Tibial nerve (tissue), 4 donors: ENCODE measurements around the gene FGD3. TPM values are rescaled to one million over a fixed set of nuclear protein-coding genes. Genes with fewer than 3 reads are reported as not detected.

Source experiments
- DNase-seq, 2 donors: peaks; one replicate each; pipeline ENCODE4 v3.0.0-alpha.2; 2019; ENCODE audit warnings: low spot score in 2 of 2
- H3K27ac ChIP-seq, 4 donors: fragments of 200-600 bp; sonication (generic) in 3 of 4; one replicate each; pipeline ENCODE4 v1.5.1; 2017 to 2019; ENCODE audit warnings: mild to moderate bottlenecking in 1 of 4
- H3K27me3 ChIP-seq, 2 donors: fragments of 200-600 bp; sonication (generic) in 1 of 2; one replicate each; pipeline versions ENCODE4 v1.5.1 to v1.6.0; 2017 to 2019
- H3K36me3 ChIP-seq, 3 donors: fragments of 200-600 bp; sonication (generic); one replicate each; pipeline ENCODE4 v1.5.1; 2018 to 2019
- H3K4me1 ChIP-seq, 4 donors: fragments of 200-600 bp; sonication (generic) in 3 of 4; one replicate each; pipeline ENCODE4 v1.5.1; 2017 to 2019
- H3K4me3 ChIP-seq, 4 donors: fragments of 200-600 bp; sonication (generic) in 3 of 4; one replicate each; pipeline ENCODE4 v1.5.1; 2017 to 2019; ENCODE audit warnings: mild to moderate bottlenecking in 1 of 4, moderate library complexity in 1 of 4
- H3K9me3 ChIP-seq, 4 donors: fragments of 200-600 bp; sonication (generic) in 3 of 4; one replicate each; pipeline ENCODE4 v1.5.1; 2017 to 2019
- EP300 ChIP-seq, 2 donors: sonication (generic); formaldehyde crosslinking; IDR thresholded peaks; one replicate each; pipeline ENCODE4 v1.6.1; 2017; ENCODE audit warnings: antibody characterized with exemption in 2 of 2, mild to moderate bottlenecking in 1 of 2
- POLR2A ChIP-seq, 2 donors: fragments of 450-650 bp; IDR thresholded peaks; one replicate each; pipeline ENCODE4 v1.6.1; 2017; ENCODE audit warnings: antibody characterized with exemption in 2 of 2, mild to moderate bottlenecking in 2 of 2, moderate library complexity in 2 of 2
- WGBS, 2 donors: methylation state at CpG; one replicate each; pipeline ENCODE4 v1.1.5; 2018; 5-methylcytosine and 5-hydroxymethylcytosine counted together
- total RNA-seq, 4 donors: library from RNA; depleted of rRNA; stranded (reverse); fragments of >200 nt; gene quantifications; one replicate each; pipeline ENCODE4 v1.1.0, GENCODE V29; 2016
- TF ChIP-seq, protein P1 (sequence below), 5 experiments: fragments of 200-600 bp in 3 of 5; fragments of 450-650 bp in 2 of 5; sonication (generic) in 3 of 5; IDR thresholded peaks; one replicate each; pipeline ENCODE4 v1.5.1; 2016 to 2019; ENCODE audit warnings: antibody characterized with exemption in 5 of 5, mild to moderate bottlenecking in 3 of 5, moderate library complexity in 2 of 5

The FGD3 gene
- total RNA-seq, 4 donors from 2014 or later = 6.7 to 13.8 (median 7.3) TPM

DNA sequence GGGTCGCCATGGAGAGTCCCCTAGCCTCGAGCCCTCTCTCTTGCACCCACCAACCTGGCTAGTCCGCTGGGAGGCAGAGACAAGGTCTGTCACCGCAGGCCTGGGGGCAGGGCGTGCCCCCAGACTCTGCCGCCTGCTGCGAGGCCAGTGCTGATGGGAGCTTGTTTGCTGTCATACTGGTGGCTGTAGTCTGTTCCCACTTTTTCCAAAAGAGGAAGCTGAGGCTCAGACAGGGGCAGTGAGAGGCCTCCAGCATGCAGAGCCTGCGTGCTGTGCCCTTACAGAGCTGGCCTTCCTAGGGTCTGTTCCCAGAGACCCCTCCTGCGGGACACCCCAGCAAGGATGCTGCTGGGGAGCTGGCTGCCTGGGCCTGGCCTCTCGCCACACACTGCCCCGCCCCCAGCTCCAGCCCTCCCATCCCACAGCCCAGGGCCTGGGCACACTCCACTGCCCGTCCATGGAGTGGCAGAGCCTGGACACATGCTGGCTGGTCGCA is 90.2 kb downstream of the FGD3 start:
- Histone ChIP-seq H3K27ac (no peak overlapping the region), H3K4me1 (peaks cover 0 to 5% (median 0%) of the 10 kb centered on the region in 4 donors), H3K4me3 (no peak overlapping the region), H3K36me3 (no peaks in the 10 kb centered on the region), H3K27me3 (no peaks in the 10 kb centered on the region), H3K9me3 (no peaks in the 10 kb centered on the region)
- TF ChIP-seq EP300 (IDR thresholded peaks at IDR 0.05) (no peak), POLR2A (IDR thresholded peaks at IDR 0.05) (no peak)
- TF ChIP-seq, protein P1, sequence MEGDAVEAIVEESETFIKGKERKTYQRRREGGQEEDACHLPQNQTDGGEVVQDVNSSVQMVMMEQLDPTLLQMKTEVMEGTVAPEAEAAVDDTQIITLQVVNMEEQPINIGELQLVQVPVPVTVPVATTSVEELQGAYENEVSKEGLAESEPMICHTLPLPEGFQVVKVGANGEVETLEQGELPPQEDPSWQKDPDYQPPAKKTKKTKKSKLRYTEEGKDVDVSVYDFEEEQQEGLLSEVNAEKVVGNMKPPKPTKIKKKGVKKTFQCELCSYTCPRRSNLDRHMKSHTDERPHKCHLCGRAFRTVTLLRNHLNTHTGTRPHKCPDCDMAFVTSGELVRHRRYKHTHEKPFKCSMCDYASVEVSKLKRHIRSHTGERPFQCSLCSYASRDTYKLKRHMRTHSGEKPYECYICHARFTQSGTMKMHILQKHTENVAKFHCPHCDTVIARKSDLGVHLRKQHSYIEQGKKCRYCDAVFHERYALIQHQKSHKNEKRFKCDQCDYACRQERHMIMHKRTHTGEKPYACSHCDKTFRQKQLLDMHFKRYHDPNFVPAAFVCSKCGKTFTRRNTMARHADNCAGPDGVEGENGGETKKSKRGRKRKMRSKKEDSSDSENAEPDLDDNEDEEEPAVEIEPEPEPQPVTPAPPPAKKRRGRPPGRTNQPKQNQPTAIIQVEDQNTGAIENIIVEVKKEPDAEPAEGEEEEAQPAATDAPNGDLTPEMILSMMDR (IDR thresholded peaks at IDR 0.05) = no peak
- no peak for DNase-seq
- WGBS, 2 donors = 73 to 78% methylated on average over 6 to 13 of the region's 13 CpGs

DNA sequence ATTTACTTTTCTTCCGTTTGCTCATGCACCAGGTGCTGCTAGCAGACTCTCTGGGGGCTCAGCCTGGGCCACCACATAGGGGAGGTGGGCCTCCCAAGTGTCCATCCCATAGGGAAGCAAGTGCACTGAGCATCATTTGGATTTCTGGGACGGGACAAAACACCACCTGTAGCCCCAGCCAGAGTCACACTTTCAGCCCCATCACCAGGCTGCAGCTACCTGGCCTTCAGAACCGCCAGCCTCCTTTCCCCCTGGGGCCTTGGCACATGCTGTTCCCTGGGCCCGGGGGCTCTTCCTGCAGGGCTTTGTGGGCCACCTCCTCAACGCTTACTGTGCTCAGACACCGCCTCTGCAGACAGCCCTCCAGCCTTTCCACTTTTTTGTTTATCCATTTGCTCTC is 91.6 kb downstream of the FGD3 start:
- no peak for DNase-seq
- TF ChIP-seq POLR2A (IDR thresholded peaks at IDR 0.05) = no peak
- TF ChIP-seq EP300 (IDR thresholded peaks at IDR 0.05) = no peak
- TF ChIP-seq, protein P1 (IDR thresholded peaks at IDR 0.05) = no peak
- WGBS, 2 donors = 72 to 80% methylated on average over 6 of the region's 6 CpGs

DNA sequence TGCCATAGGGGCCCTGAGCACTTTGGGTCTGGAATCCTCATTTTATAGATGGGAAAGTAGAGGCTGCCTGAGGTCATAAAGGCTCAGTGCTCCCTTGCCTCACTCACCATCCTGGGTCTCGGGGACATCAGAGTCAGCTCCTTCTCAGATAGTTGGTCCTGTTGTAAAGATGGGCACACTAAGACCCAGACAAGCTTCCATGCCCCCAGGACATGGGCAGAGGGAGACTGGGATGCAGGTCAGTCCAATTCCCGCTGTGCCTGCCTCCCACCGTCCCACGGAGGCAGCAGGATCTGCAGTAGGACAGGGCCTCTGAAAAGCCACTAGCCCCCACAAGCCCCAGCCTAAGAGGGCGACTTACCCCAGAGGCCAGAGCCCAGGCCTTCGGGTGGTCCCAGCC is 92.1 kb downstream of the FGD3 start:
- TF ChIP-seq, protein P1 (IDR thresholded peaks at IDR 0.05) = no peak
- TF ChIP-seq POLR2A (IDR thresholded peaks at IDR 0.05) (no peak), EP300 (IDR thresholded peaks at IDR 0.05) (no peak)
- Histone ChIP-seq H3K4me1 (no peaks in the 10 kb centered on the region), H3K36me3 (no peaks in the 10 kb centered on the region), H3K9me3 (no peaks in the 10 kb centered on the region), H3K4me3 (no peak overlapping the region), H3K27me3 (no peaks in the 10 kb centered on the region), H3K27ac (no peak overlapping the region)
- no peak for DNase-seq
- 83 to 84% methylated on average over 2 to 6 of the region's 6 CpGs for WGBS, 2 donors

More for the DNA sequence above, 91.6 kb downstream of the FGD3 start:
- H3K4me3 ChIP-seq = no peak overlapping the region
- H3K9me3 ChIP-seq = no peaks in the 10 kb centered on the region
- no peaks in the 10 kb centered on the region for H3K36me3 ChIP-seq
- no peaks in the 10 kb centered on the region for H3K27me3 ChIP-seq
- H3K27ac ChIP-seq = no peak overlapping the region
- no peaks in the 10 kb centered on the region for H3K4me1 ChIP-seq

DNA sequence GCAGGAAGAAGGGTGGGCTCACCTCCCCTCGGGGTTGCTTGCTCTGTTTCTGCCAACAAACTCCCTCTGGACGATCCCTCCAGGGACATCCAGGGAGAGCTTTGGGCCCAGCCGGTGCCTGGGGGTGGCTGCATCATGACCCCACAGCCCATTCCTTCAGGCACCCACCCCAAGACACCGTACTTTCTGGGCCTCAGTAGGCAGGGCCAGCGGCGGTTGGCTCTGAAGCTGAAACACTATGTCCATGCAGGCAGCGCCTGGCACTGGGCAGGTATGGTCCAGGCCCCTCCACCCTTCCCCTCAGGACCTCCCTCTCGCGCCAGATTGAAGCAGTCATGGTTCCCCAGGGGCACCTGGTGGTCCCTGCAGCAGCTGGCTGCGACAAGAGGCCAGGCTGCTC is 92.7 kb downstream of the FGD3 start:
- Histone ChIP-seq H3K4me1 (no peaks in the 10 kb centered on the region), H3K27ac (no peak overlapping the region), H3K27me3 (no peaks in the 10 kb centered on the region), H3K36me3 (no peaks in the 10 kb centered on the region), H3K9me3 (no peaks in the 10 kb centered on the region), H3K4me3 (no peak overlapping the region)
- TF ChIP-seq, protein P1 (IDR thresholded peaks at IDR 0.05) = no peak
- TF ChIP-seq POLR2A (IDR thresholded peaks at IDR 0.05) = no peak
- TF ChIP-seq EP300 (IDR thresholded peaks at IDR 0.05) = no peak
- DNase-seq = no peak
- 78 to 89% methylated on average over 8 to 9 of the region's 10 CpGs for WGBS, 2 donors

DNA sequence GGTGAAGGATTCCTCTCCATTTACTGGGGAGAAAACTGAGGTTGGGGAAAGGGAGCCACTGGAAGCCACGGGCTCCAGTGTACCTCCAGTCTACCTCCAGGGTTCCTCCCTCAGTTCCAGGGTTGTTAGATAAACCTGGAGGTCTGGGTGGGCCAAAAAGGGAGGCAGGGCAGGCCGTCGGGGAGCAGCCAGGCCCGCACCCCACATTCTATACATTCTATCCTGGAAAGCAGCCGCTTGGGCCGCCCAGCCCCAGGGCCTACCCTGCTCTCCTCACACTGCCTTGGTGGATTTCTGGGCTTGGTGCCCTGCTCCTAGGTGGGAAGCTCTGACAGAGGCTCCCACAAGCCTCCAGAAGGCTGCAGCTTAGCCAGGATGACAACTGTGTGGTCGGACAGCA is 93.1 kb downstream of the FGD3 start:
- TF ChIP-seq EP300 (IDR thresholded peaks at IDR 0.05) (no peak), POLR2A (IDR thresholded peaks at IDR 0.05) (no peak)
- TF ChIP-seq, protein P1 (IDR thresholded peaks at IDR 0.05) = no peak
- H3K27ac ChIP-seq = no peak overlapping the region
- H3K4me3 ChIP-seq = no peak overlapping the region
- no peaks in the 10 kb centered on the region for H3K36me3 ChIP-seq
- no peak for DNase-seq
- 79 to 93% methylated on average over 6 to 7 of the region's 7 CpGs for WGBS, 2 donors
- H3K4me1 ChIP-seq = no peaks in the 10 kb centered on the region
- peaks cover 0 to under 1% (median 0%) of the 10 kb centered on the region in 4 donors for H3K9me3 ChIP-seq
- no peaks in the 10 kb centered on the region for H3K27me3 ChIP-seq
